Activated naive CD8-positive, alpha-beta T cell (primary cell): Measurements from ENCODE around the gene DOCK11.

Experiments
- H3K27ac Mint-ChIP-seq: one replicate; pipeline ENCODE4 v1.8.0; 2021; ENCODE audit warnings: mixed read lengths
- H3K27me3 Mint-ChIP-seq: one replicate; pipeline ENCODE4 v1.8.0; 2021; ENCODE audit warnings: mixed read lengths
- H3K36me3 Mint-ChIP-seq: one replicate; pipeline ENCODE4 v1.8.0; 2021; ENCODE audit warnings: mixed read lengths
- H3K4me1 Mint-ChIP-seq: one replicate; pipeline ENCODE4 v1.8.0; 2021; ENCODE audit warnings: low read depth, mixed read lengths
- H3K4me3 Mint-ChIP-seq: one replicate; pipeline ENCODE4 v1.8.0; 2021; ENCODE audit warnings: mild to moderate bottlenecking, mixed read lengths
- H3K9me3 Mint-ChIP-seq: one replicate; pipeline ENCODE4 v1.8.0; 2021; ENCODE audit warnings: low read depth, mixed read lengths

DOCK11 gene

DNA sequence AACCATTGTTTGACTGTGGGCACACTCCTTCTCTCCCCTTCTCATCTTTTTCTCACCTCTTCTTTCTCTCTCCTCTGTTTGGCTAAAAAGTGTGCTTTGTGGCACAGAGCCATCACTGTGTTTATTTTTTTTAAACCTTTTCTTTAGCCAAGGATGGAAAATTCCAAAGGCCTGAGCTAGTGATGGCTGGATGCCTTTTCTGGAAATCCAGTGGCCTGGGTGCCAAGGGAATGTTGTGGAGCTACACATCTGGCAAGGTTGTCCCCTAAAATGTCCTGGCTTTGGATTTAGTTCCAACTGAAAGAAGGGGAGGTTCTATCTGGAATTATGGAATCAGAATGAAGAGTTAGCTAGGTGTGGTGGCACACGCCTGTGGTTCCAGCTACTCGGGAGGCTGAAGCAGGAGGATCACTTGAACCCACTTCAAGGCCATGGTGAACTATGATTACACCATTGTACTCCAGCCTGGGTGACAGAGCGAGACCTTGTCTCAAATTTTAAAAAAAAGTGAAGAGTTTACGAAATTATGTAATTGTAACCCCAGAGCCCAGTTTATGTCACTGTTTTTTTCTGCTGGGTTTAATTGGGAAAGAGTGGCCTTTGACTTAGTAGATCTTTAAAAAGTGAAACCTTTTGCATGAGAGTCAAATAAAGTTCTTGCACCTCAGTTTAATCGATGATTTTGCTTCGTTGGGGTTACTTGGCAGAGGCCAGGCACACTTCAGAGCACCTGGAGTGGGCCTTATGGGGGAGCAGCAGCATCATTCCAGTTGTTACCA lies 17.7 kb downstream of the DOCK11 start:
- Mint-ChIP-seq H3K36me3 (peaks cover 9% of the 10 kb centered on the region), H3K4me3 (no peak overlapping the region), H3K9me3 (no peaks in the 10 kb centered on the region), H3K27ac (peak overlapping the region; percentile 67), H3K27me3 (no peaks in the 10 kb centered on the region), H3K4me1 (peaks cover 63% of the 10 kb centered on the region)

GRCh38 chrX:118519411-118520215 lies 24.0 kb downstream of the DOCK11 start:
- peaks cover 69% of the 10 kb centered on the region for H3K4me1 Mint-ChIP-seq
- no peaks in the 10 kb centered on the region for H3K27me3 Mint-ChIP-seq
- H3K27ac Mint-ChIP-seq = peak overlapping the region; percentile 81
- H3K4me3 Mint-ChIP-seq = no peak overlapping the region
- H3K9me3 Mint-ChIP-seq = no peaks in the 10 kb centered on the region
- peaks cover 6% of the 10 kb centered on the region for H3K36me3 Mint-ChIP-seq

DNA sequence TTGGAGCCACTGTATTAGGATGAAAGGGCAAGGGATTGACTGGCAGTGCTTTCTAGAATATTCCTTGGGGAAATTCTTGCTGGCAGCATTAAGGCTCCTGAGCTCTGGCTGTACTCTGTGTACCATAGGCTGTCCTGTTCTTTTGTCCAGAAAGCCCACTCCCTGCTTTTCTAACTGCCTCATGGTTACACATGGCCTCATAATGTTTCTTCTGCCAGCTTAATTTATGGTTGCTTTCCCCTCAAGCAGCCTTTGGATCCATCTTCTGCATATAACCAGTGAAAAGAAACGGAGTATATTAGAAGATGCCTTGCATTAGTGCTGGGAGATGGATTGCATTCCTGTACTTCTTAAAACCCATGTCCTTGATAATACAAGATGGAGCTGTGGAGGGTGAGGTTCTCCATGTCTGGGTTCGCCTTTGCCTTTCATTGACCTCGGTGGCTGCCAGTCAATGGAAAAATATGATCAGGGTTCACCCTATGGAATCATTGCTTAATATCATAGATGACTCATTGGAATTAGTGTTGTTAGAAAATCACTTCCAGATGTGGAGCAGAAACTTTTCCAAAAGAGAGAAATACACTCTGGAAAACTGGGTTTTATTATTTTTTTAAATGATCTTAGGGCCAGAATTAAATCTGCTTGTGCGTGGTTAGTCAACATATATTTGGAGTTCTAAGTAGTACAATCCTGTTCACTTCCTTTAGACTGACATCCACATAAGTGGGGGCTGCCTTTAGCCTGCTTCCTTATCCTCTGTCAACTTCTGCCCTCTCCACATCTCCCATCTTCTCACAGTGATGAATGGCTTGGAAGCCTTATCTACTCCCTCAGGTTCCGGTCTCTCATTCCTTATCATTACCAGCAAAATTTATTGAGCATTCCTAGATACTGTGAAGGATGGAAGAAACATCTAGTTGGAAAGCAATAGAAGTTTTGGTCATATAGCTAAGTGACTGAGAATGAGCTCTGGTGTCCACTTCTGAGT lies 24.9 kb downstream of the DOCK11 start:
- H3K27ac Mint-ChIP-seq = peak overlapping the region; percentile 81
- H3K27me3 Mint-ChIP-seq = no peaks in the 10 kb centered on the region
- peaks cover 4% of the 10 kb centered on the region for H3K36me3 Mint-ChIP-seq

DNA sequence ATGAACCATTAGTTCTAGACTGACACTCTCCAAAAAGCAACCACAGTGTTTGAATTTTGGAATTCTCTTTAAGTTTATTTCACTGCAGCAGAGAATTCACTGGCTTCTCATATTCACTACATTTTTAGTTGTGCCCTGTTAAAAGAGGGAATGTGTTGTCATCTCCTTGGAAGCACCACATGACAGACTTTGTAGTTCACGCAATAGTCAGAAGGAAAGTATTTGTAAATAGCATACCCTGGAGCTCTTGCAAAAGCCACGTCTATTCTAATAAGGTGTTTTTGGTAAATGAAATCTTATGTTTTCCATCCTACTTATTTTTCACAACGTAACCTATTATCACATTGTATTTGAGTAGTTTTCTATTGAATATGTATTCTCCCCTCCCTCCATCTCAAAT lies 25.8 kb downstream of the DOCK11 start:
- Mint-ChIP-seq H3K4me1 (peaks cover 78% of the 10 kb centered on the region), H3K9me3 (no peaks in the 10 kb centered on the region), H3K36me3 (peaks cover 4% of the 10 kb centered on the region), H3K27me3 (no peaks in the 10 kb centered on the region), H3K27ac (peak overlapping the region; percentile 81), H3K4me3 (no peak overlapping the region)

More for the DNA sequence above, 24.9 kb downstream of the DOCK11 start:
- peaks cover 71% of the 10 kb centered on the region for H3K4me1 Mint-ChIP-seq
- no peaks in the 10 kb centered on the region for H3K9me3 Mint-ChIP-seq
- H3K4me3 Mint-ChIP-seq = peak overlapping the region; percentile 31

GRCh38 chrX:118522230-118522926 lies 26.8 kb downstream of the DOCK11 start:
- H3K36me3 Mint-ChIP-seq = peaks cover 4% of the 10 kb centered on the region
- no peaks in the 10 kb centered on the region for H3K9me3 Mint-ChIP-seq
- H3K4me3 Mint-ChIP-seq = peak overlapping the region; percentile 17
- H3K27me3 Mint-ChIP-seq = no peaks in the 10 kb centered on the region
- peaks cover 85% of the 10 kb centered on the region for H3K4me1 Mint-ChIP-seq
- H3K27ac Mint-ChIP-seq = peak overlapping the region; percentile 91

- Mint-ChIP-seq H3K4me1 (peaks cover 85% of the 10 kb centered on the region), H3K27ac (peak overlapping the region; percentile 91), H3K36me3 (peaks cover 4% of the 10 kb centered on the region), H3K27me3 (no peaks in the 10 kb centered on the region), H3K9me3 (no peaks in the 10 kb centered on the region), H3K4me3 (peak overlapping the region; percentile 57)
Observed at GRCh38 chrX:118523920-118524319, 28.3 kb downstream of the DOCK11 start.

DNA sequence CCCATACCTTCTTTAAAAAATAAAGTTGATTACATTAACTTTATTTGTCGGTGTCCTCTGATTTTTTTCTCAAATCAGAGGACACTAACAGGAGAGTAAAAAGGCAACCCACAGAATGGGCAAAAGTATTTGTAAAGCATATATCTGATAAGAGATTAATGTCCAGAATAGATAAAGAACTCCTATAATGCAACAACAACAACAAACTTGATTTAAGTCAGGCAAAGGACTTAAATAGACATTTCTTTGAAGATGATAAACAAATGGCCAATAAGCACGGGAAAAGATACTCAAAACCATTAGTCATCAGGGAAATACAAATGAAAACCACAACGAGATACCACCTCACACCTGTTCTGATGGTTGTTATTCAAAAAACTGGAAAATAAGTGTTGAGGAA lies 28.7 kb downstream of the DOCK11 start:
- Mint-ChIP-seq H3K9me3 (no peaks in the 10 kb centered on the region), H3K4me1 (peaks cover 85% of the 10 kb centered on the region), H3K27ac (peak overlapping the region; percentile 91), H3K36me3 (peaks cover 4% of the 10 kb centered on the region), H3K4me3 (peak overlapping the region; percentile 23), H3K27me3 (no peaks in the 10 kb centered on the region)

GRCh38 chrX:118525174-118525730 lies 29.6 kb downstream of the DOCK11 start:
- Mint-ChIP-seq H3K4me1 (peaks cover 85% of the 10 kb centered on the region), H3K27me3 (no peaks in the 10 kb centered on the region), H3K36me3 (peaks cover 4% of the 10 kb centered on the region), H3K4me3 (no peak overlapping the region), H3K9me3 (no peaks in the 10 kb centered on the region), H3K27ac (peak overlapping the region; percentile 92)

GRCh38 chrX:118526149-118526548 lies 30.5 kb downstream of the DOCK11 start:
- Mint-ChIP-seq H3K36me3 (no peaks in the 10 kb centered on the region), H3K4me1 (peaks cover 85% of the 10 kb centered on the region), H3K4me3 (no peak overlapping the region), H3K27ac (peak overlapping the region; percentile 98), H3K27me3 (no peaks in the 10 kb centered on the region), H3K9me3 (no peaks in the 10 kb centered on the region)

DNA sequence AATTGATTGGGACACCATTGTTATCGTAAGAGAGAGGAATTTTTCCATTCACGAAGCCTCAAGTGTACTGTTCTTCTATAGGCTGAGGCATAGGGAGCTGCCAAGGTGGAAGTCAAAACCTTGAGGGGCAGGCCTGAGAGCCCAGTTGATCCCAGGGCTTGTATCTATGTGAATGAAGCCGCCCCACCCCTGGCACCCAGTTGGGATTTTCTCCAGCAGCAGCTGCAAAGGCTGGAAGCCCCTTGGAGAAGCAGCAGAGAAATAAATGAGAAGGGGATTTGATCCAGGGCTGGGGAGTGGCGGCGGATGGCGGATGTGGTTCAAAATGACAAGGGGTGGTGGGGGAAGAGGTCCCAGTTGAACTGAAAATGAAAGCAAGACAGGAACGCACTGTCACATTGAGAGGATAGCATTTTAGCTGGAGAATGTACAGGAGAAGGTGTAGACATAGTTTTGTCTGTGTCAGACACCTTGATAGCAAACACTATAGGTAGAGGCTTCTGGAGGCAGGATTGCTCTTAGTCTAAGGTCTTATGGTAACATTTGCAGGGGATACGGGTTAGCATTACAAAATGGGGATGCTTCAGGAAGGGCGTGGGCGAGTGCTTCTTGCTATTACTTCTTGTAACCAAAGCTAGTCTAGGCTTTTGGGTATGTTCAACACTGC lies 32.6 kb downstream of the DOCK11 start:
- Mint-ChIP-seq H3K36me3 (no peaks in the 10 kb centered on the region), H3K9me3 (no peaks in the 10 kb centered on the region), H3K27ac (peak overlapping the region; percentile 98), H3K27me3 (no peaks in the 10 kb centered on the region), H3K4me1 (peaks cover 77% of the 10 kb centered on the region), H3K4me3 (peak overlapping the region; percentile 91)

DNA sequence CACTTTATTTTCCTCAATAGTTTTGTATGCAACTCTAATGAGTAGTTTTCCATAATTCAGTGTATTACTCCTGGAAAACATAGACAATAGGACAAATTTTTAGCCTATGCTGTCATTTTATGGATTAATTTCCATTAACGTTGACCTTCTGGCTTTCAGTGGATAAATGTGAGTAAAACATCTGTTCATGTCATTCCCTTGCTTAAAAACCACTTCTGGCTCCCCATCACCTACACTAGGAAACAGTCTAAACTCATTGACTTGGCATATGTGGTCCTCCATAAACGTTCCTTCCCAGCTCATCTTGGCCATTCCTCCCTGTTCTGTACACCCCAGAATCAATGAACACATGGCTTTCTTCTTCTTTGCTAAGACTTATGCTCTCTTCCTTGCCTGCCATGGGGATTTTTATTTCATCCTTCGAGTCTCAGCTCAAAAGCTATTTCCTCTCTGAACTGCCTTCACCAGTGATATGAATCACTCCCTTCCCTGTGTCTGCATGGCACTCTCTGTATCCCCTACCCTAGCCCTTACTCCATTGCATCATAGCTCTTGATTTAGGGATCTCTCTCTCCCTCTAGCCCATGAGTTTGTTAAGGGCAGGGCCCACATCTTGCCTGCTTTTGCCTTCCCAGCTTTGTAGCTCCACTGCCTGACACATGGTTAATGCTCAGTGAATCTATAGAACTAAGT lies 34.8 kb downstream of the DOCK11 start:
- peak overlapping the region; percentile 27 for H3K4me3 Mint-ChIP-seq
- H3K27me3 Mint-ChIP-seq = no peaks in the 10 kb centered on the region
- no peaks in the 10 kb centered on the region for H3K9me3 Mint-ChIP-seq
- peak overlapping the region; percentile 98 for H3K27ac Mint-ChIP-seq
- H3K4me1 Mint-ChIP-seq = peaks cover 80% of the 10 kb centered on the region
- H3K36me3 Mint-ChIP-seq = no peaks in the 10 kb centered on the region

DNA sequence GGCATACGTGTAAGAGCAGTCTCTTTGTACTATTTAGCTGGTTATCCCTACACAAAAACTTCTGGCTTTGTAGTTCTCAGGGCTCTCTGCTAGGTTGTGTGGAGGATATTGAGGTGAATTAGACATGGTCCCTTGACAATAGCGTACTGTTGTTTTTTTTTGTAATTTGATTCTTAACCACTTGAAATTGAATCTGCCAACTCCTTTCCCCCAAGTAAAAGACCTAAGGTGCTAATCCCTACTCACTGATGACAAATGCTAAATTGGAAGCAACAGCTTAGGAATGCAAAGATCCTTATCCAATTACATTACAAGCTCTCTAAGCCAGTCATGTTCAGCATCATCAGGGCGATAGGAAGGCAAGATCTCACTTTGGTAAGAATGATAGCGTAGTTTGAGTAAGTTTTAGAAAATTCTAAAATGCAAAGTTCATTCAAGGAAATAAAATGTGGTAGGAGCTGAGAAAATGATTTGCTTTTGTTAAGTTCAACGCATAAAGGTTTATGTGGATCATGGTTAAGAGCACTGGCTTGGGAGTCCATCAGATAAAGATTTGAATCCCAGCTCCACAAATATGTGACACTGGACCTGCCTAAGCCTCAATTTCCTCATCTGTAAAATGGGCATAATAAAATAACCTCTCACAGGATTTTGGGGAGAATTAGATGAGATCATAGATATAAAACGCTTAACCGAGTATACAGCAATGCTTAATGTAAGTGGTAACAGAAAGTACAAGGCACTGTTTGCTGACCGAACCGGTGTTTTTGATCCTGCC lies 39.3 kb downstream of the DOCK11 start:
- Mint-ChIP-seq H3K27me3 (no peaks in the 10 kb centered on the region), H3K27ac (peak overlapping the region; percentile 97), H3K4me3 (peak overlapping the region; percentile 13), H3K36me3 (no peaks in the 10 kb centered on the region), H3K9me3 (no peaks in the 10 kb centered on the region), H3K4me1 (peaks cover 80% of the 10 kb centered on the region)
